Trophoblast cell (in vitro differentiated cells and primary cell): ENCODE results near the gene MGAT3.

Experiments
- DNase-seq, 2 donors: peaks; one replicate each; pipeline ENCODE4 v3.0.0-alpha.2; 2016
- H2AFZ ChIP-seq: 2 replicates; pipeline ENCODE4 v1.6.1; 2013; ENCODE audit warnings: low read length, moderate library complexity, mild to moderate bottlenecking; ENCODE audit not compliant: insufficient read depth, poor library complexity
- H2AK5ac ChIP-seq: 2 replicates; pipeline ENCODE4 v1.6.1; 2013; ENCODE audit warnings: mild to moderate bottlenecking, low read length
- H2BK120ac ChIP-seq: 2 replicates; pipeline ENCODE4 v1.6.1; 2013; ENCODE audit warnings: low read length, mild to moderate bottlenecking, moderate library complexity; ENCODE audit not compliant: insufficient read depth, poor library complexity
- H2BK12ac ChIP-seq: 2 replicates; pipeline ENCODE4 v1.6.1; 2013; ENCODE audit warnings: mild to moderate bottlenecking, low read length, moderate library complexity
- H2BK5ac ChIP-seq: 2 replicates; pipeline ENCODE4 v1.6.1; 2013; ENCODE audit warnings: low read length, low read depth, moderate library complexity, mild to moderate bottlenecking; ENCODE audit not compliant: poor library complexity
- H3K14ac ChIP-seq: 2 replicates; pipeline ENCODE4 v1.6.1; 2013; ENCODE audit warnings: mild to moderate bottlenecking, low read length
- H3K18ac ChIP-seq: 2 replicates; pipeline ENCODE4 v1.6.1; 2013; ENCODE audit warnings: mild to moderate bottlenecking, low read length
- H3K23ac ChIP-seq: 2 replicates; pipeline ENCODE4 v1.6.1; 2013; ENCODE audit warnings: low read length
- H3K27ac ChIP-seq: 2 replicates; pipeline ENCODE4 v1.5.1; 2013; ENCODE audit warnings: low read depth, mild to moderate bottlenecking, inconsistent platforms, low read length, moderate library complexity
- H3K27me3 ChIP-seq: 2 replicates; pipeline ENCODE4 v1.6.1; 2013; ENCODE audit warnings: inconsistent platforms, mild to moderate bottlenecking, low read length, moderate library complexity; ENCODE audit not compliant: insufficient read depth
- H3K36me3 ChIP-seq, 2 experiments: 1 replicate in 1 of 2; 2 replicates in 1 of 2; pipeline ENCODE4 v1.6.1; 2013; ENCODE audit warnings: low read length in 2 of 2, mild to moderate bottlenecking in 2 of 2, moderate library complexity in 1 of 2; ENCODE audit not compliant: insufficient read depth in 2 of 2, control insufficient read depth in 1 of 2
- H3K4ac ChIP-seq: 2 replicates; pipeline ENCODE4 v1.6.1; 2013; ENCODE audit warnings: low read depth, mild to moderate bottlenecking, low read length, moderate library complexity
- H3K4me1 ChIP-seq, 2 experiments: 1 replicate in 1 of 2; 2 replicates in 1 of 2; pipeline ENCODE4 v1.6.1; 2013; ENCODE audit warnings: low read length in 2 of 2, mild to moderate bottlenecking in 2 of 2, moderate library complexity in 1 of 2; ENCODE audit not compliant: insufficient read depth in 2 of 2, control insufficient read depth in 1 of 2
- H3K4me2 ChIP-seq: 2 replicates; pipeline ENCODE4 v1.6.1; 2013; ENCODE audit warnings: inconsistent platforms, mild to moderate bottlenecking, low read length, moderate library complexity
- H3K4me3 ChIP-seq: 2 replicates; pipeline ENCODE4 v1.5.1; 2013; ENCODE audit warnings: mild to moderate bottlenecking, low read depth, low read length, inconsistent platforms
- H3K79me1 ChIP-seq: one replicate; pipeline ENCODE4 v1.6.1; 2013; ENCODE audit warnings: low read length
- H3K79me2 ChIP-seq: 2 replicates; pipeline ENCODE4 v1.6.1; 2013; ENCODE audit warnings: low read length, mild to moderate bottlenecking; ENCODE audit not compliant: control insufficient read depth, insufficient read depth, poor library complexity
- H3K9ac ChIP-seq: 2 replicates; pipeline ENCODE4 v1.6.1; 2013; ENCODE audit warnings: mild to moderate bottlenecking, low read length
- H3K9me3 ChIP-seq: 2 replicates; pipeline ENCODE4 v1.6.1; 2013; ENCODE audit warnings: low read depth, mild to moderate bottlenecking, control low read depth, inconsistent platforms, low read length; ENCODE audit not compliant: insufficient read depth
- H4K12ac ChIP-seq: 2 replicates; pipeline ENCODE4 v1.6.1; 2013; ENCODE audit warnings: low read depth, mild to moderate bottlenecking, low read length, moderate library complexity
- H4K8ac ChIP-seq: 2 replicates; pipeline ENCODE4 v1.6.1; 2013; ENCODE audit warnings: low read depth, mild to moderate bottlenecking, low read length, moderate library complexity
- H4K91ac ChIP-seq: one replicate; pipeline ENCODE4 v1.6.1; 2013; ENCODE audit warnings: low read depth, mild to moderate bottlenecking, low read length, moderate library complexity
- WGBS: extraction: QIAGEN DNeasy Blood & Tissue Kit; methylation state at CpG from one replicate; pipeline ENCODE4 v1.1.7; 2013; ENCODE audit warnings: missing lambda C conversion rate; ENCODE audit not compliant: insufficient read length, insufficient coverage; ENCODE audit errors: extremely low coverage; 5-methylcytosine and 5-hydroxymethylcytosine counted together

MGAT3 gene

DNA sequence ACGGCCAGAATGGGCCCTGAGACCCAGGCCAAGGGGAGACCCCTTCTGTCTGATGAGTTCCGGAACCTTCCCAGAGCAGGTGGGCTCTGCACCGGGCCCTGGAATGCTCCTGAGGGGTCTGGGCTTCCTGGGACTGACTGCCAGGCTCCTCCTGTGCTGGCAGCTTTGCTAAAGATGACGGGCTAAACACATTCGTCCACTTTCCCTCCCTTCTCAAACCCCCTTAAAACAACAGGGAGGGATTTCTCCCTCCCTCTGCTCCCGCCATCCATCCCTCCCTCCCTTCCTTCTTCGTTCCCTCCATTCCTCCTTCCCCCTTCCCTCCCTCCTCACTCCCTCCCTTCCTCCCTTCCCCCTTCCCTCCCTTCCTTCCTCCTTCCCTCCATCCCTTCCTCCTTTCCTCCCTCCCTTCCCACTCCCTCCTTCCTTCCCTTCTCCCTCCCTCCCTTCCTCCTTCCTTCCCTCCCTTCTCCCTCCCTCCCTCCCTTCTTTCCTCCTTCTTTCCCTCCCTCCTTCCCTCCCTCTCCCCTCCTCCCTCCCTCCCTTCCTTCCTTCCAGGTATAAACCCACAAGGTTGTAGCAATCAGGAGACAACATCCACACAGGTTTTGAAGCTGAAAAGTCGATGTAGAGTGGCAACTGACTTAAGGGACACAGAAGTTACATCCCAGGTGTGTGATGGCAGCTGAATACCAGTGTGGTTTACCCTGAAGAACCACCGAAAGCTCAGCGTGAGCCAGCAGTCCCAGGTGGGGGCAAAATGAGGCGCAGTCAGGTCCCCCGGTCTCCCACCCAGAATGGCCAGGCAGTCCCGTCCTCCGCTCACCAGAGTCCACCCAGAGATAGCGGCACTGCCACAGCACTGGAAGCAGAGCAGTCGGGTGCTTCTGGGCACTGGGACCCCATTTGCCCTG, 18.8 kb upstream of the MGAT3 start:
- Histone ChIP-seq H2AFZ (peak overlapping the region; percentile 74), H3K4me1 (peaks cover 4 to 8% of the 10 kb centered on the region in 2 experiments), H3K18ac (no peak overlapping the region), H3K79me2 (no peaks in the 10 kb centered on the region), H2AK5ac (peak overlapping the region; percentile 56), H2BK5ac (no peak overlapping the region), H3K14ac (peak overlapping the region; percentile 84), H4K91ac (peak overlapping the region; percentile 77), H3K36me3 (peaks cover 4% of the 10 kb centered on the region in 2 experiments), H3K27me3 (no peaks in the 10 kb centered on the region), H3K4me3 (no peak overlapping the region), H3K27ac (no peak overlapping the region), H2BK12ac (peak overlapping the region; percentile 74), H4K8ac (peak overlapping the region; percentile 48), H2BK120ac (peak overlapping the region; percentile 62), H3K9me3 (no peaks in the 10 kb centered on the region), H3K4ac (peak overlapping the region; percentile 69), H3K23ac (no peak overlapping the region), H3K79me1 (peaks cover 7% of the 10 kb centered on the region), H3K9ac (no peak overlapping the region), H3K4me2 (peak overlapping the region; percentile 36), H4K12ac (peak overlapping the region; percentile 68)
- DNase-seq: no peak
- 50% methylated on average over 1 of the region's 16 CpGs for WGBS

GRCh38 chr22:39439170-39439569, 17.6 kb upstream of the MGAT3 start:
- H3K27me3 ChIP-seq: no peaks in the 10 kb centered on the region
- H3K4me3 ChIP-seq: no peak overlapping the region
- no peak overlapping the region for H3K23ac ChIP-seq
- no peak overlapping the region for H2BK5ac ChIP-seq
- H3K79me1 ChIP-seq: peaks cover 7% of the 10 kb centered on the region
- no peak overlapping the region for H3K4ac ChIP-seq
- no peak overlapping the region for H3K27ac ChIP-seq
- WGBS: no CpG with 5 or more reads among the region's 8 CpGs
- H3K9ac ChIP-seq: no peak overlapping the region
- no peaks in the 10 kb centered on the region for H3K9me3 ChIP-seq
- H4K91ac ChIP-seq: no peak overlapping the region
- no peak overlapping the region for H2AFZ ChIP-seq
- no peak overlapping the region for H3K4me2 ChIP-seq
- H3K79me2 ChIP-seq: no peaks in the 10 kb centered on the region
- H2AK5ac ChIP-seq: no peak overlapping the region
- no peak overlapping the region for H2BK120ac ChIP-seq
- no peak overlapping the region for H3K18ac ChIP-seq
- DNase-seq: peak; percentile 41 to 77
- no peak overlapping the region for H2BK12ac ChIP-seq
- no peak overlapping the region for H4K8ac ChIP-seq
- H3K14ac ChIP-seq: no peak overlapping the region
- peaks cover 4 to 8% of the 10 kb centered on the region in 2 experiments for H3K4me1 ChIP-seq
- H3K36me3 ChIP-seq: peaks cover 0 to under 1% of the 10 kb centered on the region in 2 experiments
- no peak overlapping the region for H4K12ac ChIP-seq

GRCh38 chr22:39443398-39443797, 13.4 kb upstream of the MGAT3 start:
- H4K8ac ChIP-seq: no peak overlapping the region
- H2AK5ac ChIP-seq: no peak overlapping the region
- H4K91ac ChIP-seq: no peak overlapping the region
- H3K4me3 ChIP-seq: no peak overlapping the region
- no peak overlapping the region for H2AFZ ChIP-seq
- no peak overlapping the region for H2BK12ac ChIP-seq
- peaks cover 13 to 21% of the 10 kb centered on the region in 2 experiments for H3K4me1 ChIP-seq
- no peak overlapping the region for H3K18ac ChIP-seq
- DNase-seq: no peak
- H2BK120ac ChIP-seq: no peak overlapping the region
- H3K79me1 ChIP-seq: peaks cover 20% of the 10 kb centered on the region
- H3K9me3 ChIP-seq: no peaks in the 10 kb centered on the region
- H3K4me2 ChIP-seq: no peak overlapping the region
- H3K27me3 ChIP-seq: no peaks in the 10 kb centered on the region
- H3K36me3 ChIP-seq: no peaks in the 10 kb centered on the region
- no CpG with 5 or more reads among the region's 6 CpGs for WGBS
- H3K14ac ChIP-seq: no peak overlapping the region
- H4K12ac ChIP-seq: no peak overlapping the region
- H2BK5ac ChIP-seq: no peak overlapping the region
- no peak overlapping the region for H3K23ac ChIP-seq
- H3K79me2 ChIP-seq: no peaks in the 10 kb centered on the region
- H3K4ac ChIP-seq: no peak overlapping the region
- H3K27ac ChIP-seq: no peak overlapping the region
- no peak overlapping the region for H3K9ac ChIP-seq

GRCh38 chr22:39444247-39444800, 12.5 kb upstream of the MGAT3 start:
- no peak overlapping the region for H4K91ac ChIP-seq
- H2AFZ ChIP-seq: no peak overlapping the region
- no peaks in the 10 kb centered on the region for H3K36me3 ChIP-seq
- no peak overlapping the region for H3K14ac ChIP-seq
- H2AK5ac ChIP-seq: no peak overlapping the region
- no peak for DNase-seq
- H2BK120ac ChIP-seq: no peak overlapping the region
- no peak overlapping the region for H3K4ac ChIP-seq
- H2BK12ac ChIP-seq: no peak overlapping the region
- no peak overlapping the region for H3K27ac ChIP-seq
- peaks cover 18% of the 10 kb centered on the region for H3K79me1 ChIP-seq
- H2BK5ac ChIP-seq: no peak overlapping the region
- H3K9me3 ChIP-seq: no peaks in the 10 kb centered on the region
- H3K23ac ChIP-seq: no peak overlapping the region
- H3K79me2 ChIP-seq: no peaks in the 10 kb centered on the region
- no peaks in the 10 kb centered on the region for H3K27me3 ChIP-seq
- peaks cover 17 to 26% of the 10 kb centered on the region in 2 experiments for H3K4me1 ChIP-seq
- H3K4me2 ChIP-seq: no peak overlapping the region
- H3K18ac ChIP-seq: no peak overlapping the region
- H4K8ac ChIP-seq: no peak overlapping the region
- no peak overlapping the region for H3K4me3 ChIP-seq
- WGBS: no CpG with 5 or more reads among the region's 7 CpGs
- no peak overlapping the region for H3K9ac ChIP-seq
- no peak overlapping the region for H4K12ac ChIP-seq
